ENCODE data around the gene INPP4A. TPM values are rescaled to one million over a fixed set of nuclear protein-coding genes. Genes with fewer than 3 reads are reported as not detected.

Gene INPP4A
- polyA plus RNA-seq, 1 donor (not counting 4 experiments of a cell fraction or from before 2014, with no cell fraction given), result 10.7 TPM

DNA sequence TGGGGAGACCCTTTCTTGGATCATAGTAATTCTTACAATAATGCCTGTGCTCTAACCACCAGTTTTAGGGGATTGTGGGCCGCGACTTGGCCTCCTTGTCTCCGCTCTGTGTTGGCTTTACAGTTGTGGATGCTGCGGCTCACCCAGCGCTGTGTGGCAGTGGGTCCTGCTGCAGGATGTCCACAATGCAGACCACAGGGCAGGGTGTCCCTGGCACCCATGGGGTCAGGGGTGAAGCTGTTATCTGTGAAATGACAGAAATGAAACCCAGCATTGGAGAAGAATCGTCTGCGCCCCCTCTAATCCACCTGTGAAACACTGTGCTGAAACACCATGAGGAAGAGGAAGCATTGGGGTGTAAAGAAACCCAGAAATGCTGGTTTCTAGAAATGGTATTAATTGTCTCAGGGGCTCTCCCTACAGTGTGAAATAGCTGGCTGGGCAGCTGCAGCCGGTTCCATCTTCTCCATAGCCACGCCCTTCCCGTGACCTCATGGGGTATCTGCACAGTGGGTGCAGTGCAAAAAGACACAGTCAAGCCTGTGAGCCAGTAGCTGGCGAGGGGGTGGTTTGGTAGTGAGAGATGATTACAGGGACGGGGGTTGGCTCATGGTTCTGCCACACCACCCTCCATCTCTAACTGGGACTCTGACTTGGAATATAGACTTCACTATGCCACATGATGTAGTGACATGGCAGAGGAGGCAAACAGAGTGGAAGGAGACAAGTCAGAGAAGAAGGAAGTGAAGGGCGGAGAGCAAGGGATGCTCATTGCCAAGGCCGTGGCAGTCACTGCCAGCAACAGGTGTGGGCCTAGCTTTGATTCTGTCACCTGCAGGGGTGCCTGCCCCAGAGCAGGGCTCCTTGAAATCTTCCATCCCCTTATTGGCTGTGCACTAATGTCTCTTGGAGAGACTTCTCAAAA lies 16.2 kb downstream of the INPP4A start:
- no peak for DNase-seq (ENCODE audit: low read depth, low spot score)
- H3K9me3 ChIP-seq (ENCODE audit: control insufficient read depth, low read depth, low read length), result no peaks in the 10 kb centered on the region
- peaks cover 20% of the 10 kb centered on the region for H3K79me2 ChIP-seq (ENCODE audit: control insufficient read depth, insufficient read depth, low read length)
- no peaks in the 10 kb centered on the region for H3K9me1 ChIP-seq (ENCODE audit: control insufficient read depth, extremely low read depth, insufficient read depth, low read length)
- H3K36me3 ChIP-seq (ENCODE audit: control insufficient read depth in 2 of 2, extremely low read depth in 1 of 2, insufficient read depth in 2 of 2, low read length in 2 of 2), result peaks cover 0 to 2% of the 10 kb centered on the region in 2 experiments
- no peak overlapping the region for H3K4me3 ChIP-seq (ENCODE audit: control insufficient read depth in 2 of 3, extremely low read depth in 1 of 3, insufficient read depth in 2 of 3, low read depth in 1 of 3, low read length in 3 of 3)
- no peak overlapping the region for H3K9ac ChIP-seq (ENCODE audit: control insufficient read depth, extremely low read depth, insufficient read depth, low read length)
- dilution Hi-C loops (cut with MboI; ENCODE audit: extremely low pct_ligation_motif_present, low sequenced_read_pairs), result no loop called here
- H2AFZ ChIP-seq (ENCODE audit: control insufficient read depth, low read length), result no peak overlapping the region
- peaks cover 7% of the 10 kb centered on the region for H4K20me1 ChIP-seq (ENCODE audit: control insufficient read depth, extremely low read depth, insufficient read depth, low read length)
- no peak overlapping the region for H3K4me2 ChIP-seq (ENCODE audit: control insufficient read depth, extremely low read depth, insufficient read depth, low read depth, low read length)
- TF ChIP-seq EZH2 (IDR thresholded peaks at IDR 0.05; ENCODE audit: low read length), result no peak
- TF ChIP-seq, protein P1, sequence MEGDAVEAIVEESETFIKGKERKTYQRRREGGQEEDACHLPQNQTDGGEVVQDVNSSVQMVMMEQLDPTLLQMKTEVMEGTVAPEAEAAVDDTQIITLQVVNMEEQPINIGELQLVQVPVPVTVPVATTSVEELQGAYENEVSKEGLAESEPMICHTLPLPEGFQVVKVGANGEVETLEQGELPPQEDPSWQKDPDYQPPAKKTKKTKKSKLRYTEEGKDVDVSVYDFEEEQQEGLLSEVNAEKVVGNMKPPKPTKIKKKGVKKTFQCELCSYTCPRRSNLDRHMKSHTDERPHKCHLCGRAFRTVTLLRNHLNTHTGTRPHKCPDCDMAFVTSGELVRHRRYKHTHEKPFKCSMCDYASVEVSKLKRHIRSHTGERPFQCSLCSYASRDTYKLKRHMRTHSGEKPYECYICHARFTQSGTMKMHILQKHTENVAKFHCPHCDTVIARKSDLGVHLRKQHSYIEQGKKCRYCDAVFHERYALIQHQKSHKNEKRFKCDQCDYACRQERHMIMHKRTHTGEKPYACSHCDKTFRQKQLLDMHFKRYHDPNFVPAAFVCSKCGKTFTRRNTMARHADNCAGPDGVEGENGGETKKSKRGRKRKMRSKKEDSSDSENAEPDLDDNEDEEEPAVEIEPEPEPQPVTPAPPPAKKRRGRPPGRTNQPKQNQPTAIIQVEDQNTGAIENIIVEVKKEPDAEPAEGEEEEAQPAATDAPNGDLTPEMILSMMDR (optimal IDR thresholded peaks at IDR 0.05 in 1 of 3, IDR thresholded peaks at IDR 0.05 in 1 of 3, conservative IDR thresholded peaks at IDR 0.05 in 1 of 3; ENCODE audit: extremely low read depth in 1 of 3, insufficient read depth in 2 of 3, low read length in 3 of 3), result no peak
- peaks cover 6% of the 10 kb centered on the region for H3K4me1 ChIP-seq (ENCODE audit: control insufficient read depth, extremely low read depth, insufficient read depth, low read length)
- no peak overlapping the region for H3K27ac ChIP-seq (ENCODE audit: control insufficient read depth, insufficient read depth, low read length)
- H3K27me3 ChIP-seq (ENCODE audit: control insufficient read depth, extremely low read depth, insufficient read depth, low read length), result no peaks in the 10 kb centered on the region
- FAIRE-seq, result no peak

DNA sequence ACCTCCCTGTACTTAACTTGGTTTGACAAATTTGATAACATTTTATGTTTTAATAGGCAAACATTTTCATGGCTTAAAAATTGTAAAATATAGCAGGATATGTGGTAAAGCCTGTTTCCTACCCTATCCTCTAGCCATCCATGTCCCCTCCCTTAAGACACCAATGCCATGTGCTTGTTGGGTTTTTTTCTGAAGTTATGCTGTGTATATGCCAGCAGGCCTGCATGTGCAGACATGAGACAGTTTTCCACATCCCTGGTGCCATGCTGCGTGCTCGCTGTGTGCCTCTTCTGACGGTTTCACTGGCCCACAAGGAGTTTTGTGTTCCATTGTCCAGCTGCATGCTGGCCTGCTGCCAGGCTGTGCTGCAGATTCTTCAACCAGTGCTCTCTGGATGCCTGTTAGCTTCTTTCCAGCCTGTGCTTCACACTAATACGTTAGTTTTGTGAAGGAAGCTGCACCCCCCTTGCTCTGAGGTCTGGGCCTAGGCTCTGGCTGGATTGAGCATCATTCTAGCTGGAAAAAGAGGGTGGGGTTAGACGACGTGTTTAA lies 16.9 kb downstream of the INPP4A start:
- peaks cover 11% of the 10 kb centered on the region for H3K4me1 ChIP-seq (ENCODE audit: control insufficient read depth, extremely low read depth, insufficient read depth, low read length)

More for the DNA sequence above, 16.9 kb downstream of the INPP4A start:
- no peak overlapping the region for H3K27ac ChIP-seq (ENCODE audit: control insufficient read depth, insufficient read depth, low read length)
- H3K9me3 ChIP-seq (ENCODE audit: control insufficient read depth, low read depth, low read length), result no peaks in the 10 kb centered on the region
- no peak overlapping the region for H2AFZ ChIP-seq (ENCODE audit: control insufficient read depth, low read length)
- H3K4me2 ChIP-seq (ENCODE audit: control insufficient read depth, extremely low read depth, insufficient read depth, low read depth, low read length), result no peak overlapping the region
- no peak for TF ChIP-seq EZH2 (IDR thresholded peaks at IDR 0.05; ENCODE audit: low read length)
- TF ChIP-seq, protein P1 (optimal IDR thresholded peaks at IDR 0.05 in 1 of 3, IDR thresholded peaks at IDR 0.05 in 1 of 3, conservative IDR thresholded peaks at IDR 0.05 in 1 of 3; ENCODE audit: extremely low read depth in 1 of 3, insufficient read depth in 2 of 3, low read length in 3 of 3), result no peak
- H3K79me2 ChIP-seq (ENCODE audit: control insufficient read depth, insufficient read depth, low read length), result peaks cover 19% of the 10 kb centered on the region
- H3K36me3 ChIP-seq (ENCODE audit: control insufficient read depth in 2 of 2, extremely low read depth in 1 of 2, insufficient read depth in 2 of 2, low read length in 2 of 2), result peaks cover 0 to 2% of the 10 kb centered on the region in 2 experiments
- H3K9me1 ChIP-seq (ENCODE audit: control insufficient read depth, extremely low read depth, insufficient read depth, low read length), result no peaks in the 10 kb centered on the region
- H3K27me3 ChIP-seq (ENCODE audit: control insufficient read depth, extremely low read depth, insufficient read depth, low read length), result no peaks in the 10 kb centered on the region
- no peak for DNase-seq (ENCODE audit: low read depth, low spot score)
- H3K4me3 ChIP-seq (ENCODE audit: control insufficient read depth in 2 of 3, extremely low read depth in 1 of 3, insufficient read depth in 2 of 3, low read depth in 1 of 3, low read length in 3 of 3), result no peak overlapping the region
- no peak for FAIRE-seq
- peaks cover 9% of the 10 kb centered on the region for H4K20me1 ChIP-seq (ENCODE audit: control insufficient read depth, extremely low read depth, insufficient read depth, low read length)
- dilution Hi-C loops (cut with MboI; ENCODE audit: extremely low pct_ligation_motif_present, low sequenced_read_pairs), result no loop called here
- no peak overlapping the region for H3K9ac ChIP-seq (ENCODE audit: control insufficient read depth, extremely low read depth, insufficient read depth, low read length)
